Measurements from ENCODE around the gene ANXA8. TPM values are rescaled to one million over a fixed set of nuclear protein-coding genes. Genes with fewer than 3 reads are reported as not detected.

The ANXA8 gene
- total and polyA plus RNA-seq, 10 of the 15 experiments (the other 5 are each of a cell fraction or from before 2014, with no cell fraction given) = 0.10 to 0.53 (median 0.41) TPM; not detected in 3

GRCh38 chr10:47454780-47455058 lies 29.2 kb downstream of the ANXA8 start:
- Histone ChIP-seq H3K4me3 (no peak overlapping the region), H3K79me2 (ENCODE audit: control insufficient read depth, insufficient read depth, low read length) (no peaks in the 10 kb centered on the region), H3K9ac (ENCODE audit: control insufficient read depth, insufficient read depth, low read length) (no peak overlapping the region), H3K4me2 (ENCODE audit: control insufficient read depth, insufficient read depth) (no peak overlapping the region), H3K27me3 (replicated peaks in 1 of 2; ENCODE audit: control insufficient read depth in 2 of 2, insufficient read depth in 2 of 2, low read length in 1 of 2) (peaks cover 0 to 8% of the 10 kb centered on the region in 2 experiments; a peak in 3 of 4 replicates), H3K27ac (ENCODE audit: control insufficient read depth, insufficient read depth) (no peak overlapping the region), H3K9me3 (replicated peaks; ENCODE audit: control insufficient read depth, insufficient read depth, low read length) (no peaks in the 10 kb centered on the region), H2AFZ (ENCODE audit: control insufficient read depth, low read depth, low read length) (no peak overlapping the region), H4K20me1 (ENCODE audit: control insufficient read depth, insufficient read depth) (no peaks in the 10 kb centered on the region), H3K4me1 (ENCODE audit: control insufficient read depth, insufficient read depth, low read length) (no peaks in the 10 kb centered on the region), H3K36me3 (ENCODE audit: control insufficient read depth in 2 of 2, insufficient read depth in 2 of 2, low read length in 1 of 2) (no peaks in the 10 kb centered on the region)
- ATAC-seq (no peak), DNase-seq (ENCODE audit: low read depth, low spot score) (no peak), FAIRE-seq (no peak)
- WGBS (ENCODE audit: insufficient coverage, insufficient replicate concordance, low lambda C conversion rate, missing lambda C conversion rate) = 24% methylated on average over 3 of the region's 3 CpGs
- no TSS peak for BruUV-seq (replicated peaks)
- ChIA-PET CTCF (no interaction called here), RAD21 (ENCODE audit: unreplicated experiment) (no interaction called here), SMC1A (ENCODE audit: uncharacterized antibody, unreplicated experiment) (no interaction called here), POLR2A (no interaction called here)
- in situ Hi-C loops (cut with MboI) (no loop called here), intact Hi-C loops (cut with micrococcal nuclease; ENCODE audit: unreplicated experiment) (no loop called here)
- no peak for TF ChIP-seq POLR2A (IDR thresholded peaks at IDR 0.05; ENCODE audit: low read depth, low read length)

- Histone ChIP-seq H3K27ac (ENCODE audit: control insufficient read depth, insufficient read depth) (no peak overlapping the region), H3K4me3 (no peak overlapping the region), H4K20me1 (ENCODE audit: control insufficient read depth, insufficient read depth) (no peaks in the 10 kb centered on the region), H3K4me2 (ENCODE audit: control insufficient read depth, insufficient read depth) (no peak overlapping the region), H2AFZ (ENCODE audit: control insufficient read depth, low read depth, low read length) (no peak overlapping the region), H3K9ac (ENCODE audit: control insufficient read depth, insufficient read depth, low read length) (no peak overlapping the region), H3K36me3 (ENCODE audit: control insufficient read depth in 2 of 2, insufficient read depth in 2 of 2, low read length in 1 of 2) (no peaks in the 10 kb centered on the region), H3K4me1 (ENCODE audit: control insufficient read depth, insufficient read depth, low read length) (no peaks in the 10 kb centered on the region), H3K9me3 (replicated peaks; ENCODE audit: control insufficient read depth, insufficient read depth, low read length) (no peaks in the 10 kb centered on the region), H3K79me2 (ENCODE audit: control insufficient read depth, insufficient read depth, low read length) (no peaks in the 10 kb centered on the region), H3K27me3 (replicated peaks in 1 of 2; ENCODE audit: control insufficient read depth in 2 of 2, insufficient read depth in 2 of 2, low read length in 1 of 2) (peaks cover 0 to 8% of the 10 kb centered on the region in 2 experiments; a peak in 3 of 4 replicates)
- ChIA-PET CTCF (no interaction called here), POLR2A (no interaction called here), SMC1A (ENCODE audit: uncharacterized antibody, unreplicated experiment) (no interaction called here), RAD21 (ENCODE audit: unreplicated experiment) (no interaction called here)
- BruUV-seq (replicated peaks) = no TSS peak
- no peak for TF ChIP-seq PRDM15 (CRISPR knock-in tag; IDR thresholded peaks at IDR 0.05)
- no peak for TF ChIP-seq CHD2 (IDR thresholded peaks at IDR 0.05; ENCODE audit: borderline replicate concordance, low read depth, low read length)
- no peak for TF ChIP-seq ZSCAN29 (IDR thresholded peaks at IDR 0.05)
- TF ChIP-seq SREBF1 (IDR thresholded peaks at IDR 0.05; ENCODE audit: low read length) = no peak
- no peak for TF ChIP-seq SREBF2 (IDR thresholded peaks at IDR 0.05; ENCODE audit: low read length)
- TF ChIP-seq IKZF1 (conservative IDR thresholded peaks at IDR 0.05) = no peak
- TF ChIP-seq JUNB (IDR thresholded peaks at IDR 0.05) = no peak
- TF ChIP-seq GATAD2B (conservative IDR thresholded peaks at IDR 0.05; ENCODE audit: low read depth) = no peak
- TF ChIP-seq TAF1 (IDR thresholded peaks at IDR 0.05; ENCODE audit: borderline replicate concordance, low read depth, low read length) = no peak
- no peak for TF ChIP-seq RBBP5 (conservative IDR thresholded peaks at IDR 0.05)
- no peak for TF ChIP-seq PAX8 (IDR thresholded peaks at IDR 0.05)
- no peak for TF ChIP-seq CBX3 (IDR thresholded peaks at IDR 0.05; ENCODE audit: borderline replicate concordance, low read depth)
- no peak for TF ChIP-seq ETV6 (conservative IDR thresholded peaks at IDR 0.05 in 1 of 2, IDR thresholded peaks at IDR 0.05 in 1 of 2; ENCODE audit: borderline replicate concordance in 1 of 2, low read depth in 1 of 2)
- TF ChIP-seq DPF2 (IDR thresholded peaks at IDR 0.05) = no peak
- no peak for TF ChIP-seq EP300 (IDR thresholded peaks at IDR 0.05; ENCODE audit: borderline replicate concordance in 1 of 2, control insufficient read depth in 1 of 2, low read depth in 2 of 2, low read length in 2 of 2)
- WGBS (ENCODE audit: insufficient coverage, insufficient replicate concordance, low lambda C conversion rate, missing lambda C conversion rate) = 29% methylated on average over 10 of the region's 10 CpGs
- FAIRE-seq = no peak
- no peak for DNase-seq (ENCODE audit: low read depth, low spot score)
- in situ Hi-C loops (cut with MboI) = no loop called here
- intact Hi-C loops (cut with micrococcal nuclease; ENCODE audit: unreplicated experiment) = no loop called here
- ATAC-seq = no peak
Observed at GRCh38 chr10:47454008-47454779, 29.7 kb downstream of the ANXA8 start.

Data from GM12878 (cell line).